Activated T-cell treated with anti-CD3 and anti-CD28 coated beads for 48 hours (primary cell): ENCODE results near the gene GJB2.

Source experiments
- DNase-seq: peaks from one replicate; pipeline ENCODE4 v3.0.0-alpha.2; 2020; ENCODE audit warnings: low read depth

GJB2 gene

GRCh38 chr13:20192836-20193161, at the start of gene GJB2:
GJB2 (minus strand) TSS chr13:20192938; CDS start chr13:20189581, 3,357 bp downstream.
- DNase-seq: no peak

GRCh38 chr13:20241593-20241992, 48.9 kb upstream of the GJB2 start:
- DNase-seq: no peak

GRCh38 chr13:20239748-20240147, 47.0 kb upstream of the GJB2 start:
- no peak for DNase-seq

GRCh38 chr13:20232556-20233277, 40.0 kb upstream of the GJB2 start:
- DNase-seq: no peak

GRCh38 chr13:20231839-20232555, 39.3 kb upstream of the GJB2 start, which contains the start of gene GJB6:
GJB6 (minus strand) TSS chr13:20232319; CDS start chr13:20223480, 8,839 bp downstream.
- DNase-seq: peak; percentile 36

GRCh38 chr13:20230913-20231838, 38.4 kb upstream of the GJB2 start:
- no peak for DNase-seq

- DNase-seq: no peak
These were observed 35.0 kb upstream of the GJB2 start for GRCh38 chr13:20227730-20228129.

- no peak for DNase-seq
These were observed 34.5 kb upstream of the GJB2 start for GRCh38 chr13:20227288-20227687.

- DNase-seq: no peak
These were observed 29.8 kb upstream of the GJB2 start for GRCh38 chr13:20222553-20222952.

GRCh38 chr13:20221772-20222171, 29.0 kb upstream of the GJB2 start:
- no peak for DNase-seq

- DNase-seq: no peak
These were observed 26.8 kb upstream of the GJB2 start for GRCh38 chr13:20219577-20219976.

GRCh38 chr13:20217168-20217567, 24.4 kb upstream of the GJB2 start:
- no peak for DNase-seq

- DNase-seq: no peak
These were observed 17.2 kb upstream of the GJB2 start for GRCh38 chr13:20209948-20210347.

GRCh38 chr13:20206698-20207235, 14.0 kb upstream of the GJB2 start:
- DNase-seq: no peak

GRCh38 chr13:20206065-20206697, 13.4 kb upstream of the GJB2 start:
- DNase-seq: no peak

GRCh38 chr13:20198781-20199180, 6.0 kb upstream of the GJB2 start:
- no peak for DNase-seq

GRCh38 chr13:20197361-20197834, 4.7 kb upstream of the GJB2 start:
- no peak for DNase-seq

- no peak for DNase-seq
These were observed 3.1 kb upstream of the GJB2 start for GRCh38 chr13:20195801-20196200.

- peak; percentile 21 for DNase-seq
These were observed 1.3 kb upstream of the GJB2 start for GRCh38 chr13:20193907-20194631.

GRCh38 chr13:20193162-20193906, 596 bp upstream of the GJB2 start:
- DNase-seq: no peak
